ENCODE data around the gene MAMDC4. TPM values are rescaled to one million over a fixed set of nuclear protein-coding genes. Genes with fewer than 3 reads are reported as not detected.
A peak's percentile ranks its signal among the peaks of the same experiment; 100 is the strongest.

Gene MAMDC4
- total and polyA plus RNA-seq, 5 donors from 2014 or later = 0.30 to 2.7 TPM; not detected in 3

DNA sequence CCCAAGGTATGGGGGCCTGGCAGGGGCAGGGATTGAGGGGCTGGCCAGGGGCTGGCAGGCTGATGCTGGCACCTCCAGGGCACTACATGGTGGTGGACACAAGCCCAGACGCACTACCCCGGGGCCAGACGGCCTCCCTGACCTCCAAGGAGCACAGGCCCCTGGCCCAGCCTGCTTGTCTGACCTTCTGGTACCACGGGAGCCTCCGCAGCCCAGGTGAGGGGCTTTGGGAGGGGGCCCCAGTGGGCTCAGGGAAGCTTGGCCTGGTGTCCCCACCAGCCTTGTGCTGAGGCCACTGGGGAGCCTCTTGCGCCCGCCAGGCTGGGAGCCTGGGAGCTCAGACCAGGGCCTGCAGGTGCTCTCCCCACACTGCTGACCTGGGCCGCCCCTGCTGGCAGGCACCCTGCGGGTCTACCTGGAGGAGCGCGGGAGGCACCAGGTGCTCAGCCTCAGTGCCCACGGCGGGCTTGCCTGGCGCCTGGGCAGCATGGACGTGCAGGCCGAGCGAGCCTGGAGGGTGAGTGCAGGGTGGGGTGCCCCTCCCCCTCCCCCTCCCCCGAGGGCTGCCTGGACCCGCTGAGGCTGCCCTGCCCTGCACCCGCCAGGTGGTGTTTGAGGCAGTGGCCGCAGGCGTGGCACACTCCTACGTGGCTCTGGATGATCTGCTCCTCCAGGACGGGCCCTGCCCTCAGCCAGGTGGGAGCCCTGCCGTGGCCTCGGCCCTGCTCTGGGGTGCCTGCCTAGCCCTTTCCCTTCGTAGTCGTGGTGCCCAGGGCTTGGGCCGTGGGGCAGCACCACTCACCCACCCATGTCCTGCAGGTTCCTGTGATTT lies 5.7 kb downstream of the MAMDC4 start:
- DNase-seq (no peak), ATAC-seq (ENCODE audit: low read depth in 2 of 2) (no peak)
- Mint-ChIP-seq H3K4me3 (no peak overlapping the region), H3K9me3 (peaks cover 0 to 1% (median 0%) of the 10 kb centered on the region in 7 donors), H3K36me3 (peaks cover 3% of the 10 kb centered on the region), H3K4me1 (peaks cover 0 to 2% (median 0%) of the 10 kb centered on the region in 4 donors), H3K27me3 (no peaks in the 10 kb centered on the region), H3K27ac (no peak overlapping the region)
- no peak overlapping the region for H3K4me3 ChIP-seq (ENCODE audit: low read depth, low read length)
- H3K27me3 ChIP-seq (ENCODE audit: control insufficient read depth, insufficient read depth, low read length) = no peaks in the 10 kb centered on the region
- no peaks in the 10 kb centered on the region for H3K9me3 ChIP-seq (ENCODE audit: control insufficient read depth in 2 of 2, low read length in 2 of 2)
- peaks cover 16% of the 10 kb centered on the region for H3K36me3 ChIP-seq (ENCODE audit: control insufficient read depth, insufficient read depth, low read length)
- no peak overlapping the region for H3K27ac ChIP-seq (ENCODE audit: insufficient read depth, low read length, poor library complexity, severe bottlenecking)
- no peaks in the 10 kb centered on the region for H3K4me1 ChIP-seq (ENCODE audit: control insufficient read depth, insufficient read depth, low read length, poor library complexity, severe bottlenecking)

DNA sequence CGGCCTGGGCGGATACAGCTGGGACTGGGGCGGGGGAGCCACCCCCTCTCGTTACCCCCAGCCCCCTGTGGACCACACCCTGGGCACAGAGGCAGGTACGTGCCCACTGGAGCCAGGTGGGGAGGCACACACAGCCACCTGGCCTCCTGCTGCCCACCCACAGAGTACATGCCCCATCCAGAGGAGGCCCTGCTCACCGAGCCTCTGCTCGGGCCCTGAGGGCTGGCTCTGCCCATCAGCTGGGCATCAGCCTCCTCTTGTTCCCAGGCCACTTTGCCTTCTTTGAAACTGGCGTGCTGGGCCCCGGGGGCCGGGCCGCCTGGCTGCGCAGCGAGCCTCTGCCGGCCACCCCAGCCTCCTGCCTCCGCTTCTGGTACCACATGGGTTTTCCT lies 6.3 kb downstream of the MAMDC4 start:
- H3K4me1 ChIP-seq (ENCODE audit: control insufficient read depth, insufficient read depth, low read length, poor library complexity, severe bottlenecking) = no peaks in the 10 kb centered on the region
- no peak overlapping the region for H3K27ac Mint-ChIP-seq
- H3K27ac ChIP-seq (ENCODE audit: insufficient read depth, low read length, poor library complexity, severe bottlenecking) = no peak overlapping the region
- peaks cover 0 to 1% (median 0%) of the 10 kb centered on the region in 7 donors for H3K9me3 Mint-ChIP-seq
- H3K27me3 Mint-ChIP-seq = no peaks in the 10 kb centered on the region
- DNase-seq = no peak
- no peak overlapping the region for H3K4me3 ChIP-seq (ENCODE audit: low read depth, low read length)
- peaks cover 0 to 2% (median under 1%) of the 10 kb centered on the region in 4 donors for H3K4me1 Mint-ChIP-seq
- no peaks in the 10 kb centered on the region for H3K9me3 ChIP-seq (ENCODE audit: control insufficient read depth in 2 of 2, low read length in 2 of 2)
- peaks cover 22% of the 10 kb centered on the region for H3K36me3 ChIP-seq (ENCODE audit: control insufficient read depth, insufficient read depth, low read length)
- no peaks in the 10 kb centered on the region for H3K27me3 ChIP-seq (ENCODE audit: control insufficient read depth, insufficient read depth, low read length)
- ATAC-seq (ENCODE audit: low read depth in 2 of 2) = no peak
- H3K4me3 Mint-ChIP-seq = no peak overlapping the region
- peaks cover 3% of the 10 kb centered on the region for H3K36me3 Mint-ChIP-seq

DNA sequence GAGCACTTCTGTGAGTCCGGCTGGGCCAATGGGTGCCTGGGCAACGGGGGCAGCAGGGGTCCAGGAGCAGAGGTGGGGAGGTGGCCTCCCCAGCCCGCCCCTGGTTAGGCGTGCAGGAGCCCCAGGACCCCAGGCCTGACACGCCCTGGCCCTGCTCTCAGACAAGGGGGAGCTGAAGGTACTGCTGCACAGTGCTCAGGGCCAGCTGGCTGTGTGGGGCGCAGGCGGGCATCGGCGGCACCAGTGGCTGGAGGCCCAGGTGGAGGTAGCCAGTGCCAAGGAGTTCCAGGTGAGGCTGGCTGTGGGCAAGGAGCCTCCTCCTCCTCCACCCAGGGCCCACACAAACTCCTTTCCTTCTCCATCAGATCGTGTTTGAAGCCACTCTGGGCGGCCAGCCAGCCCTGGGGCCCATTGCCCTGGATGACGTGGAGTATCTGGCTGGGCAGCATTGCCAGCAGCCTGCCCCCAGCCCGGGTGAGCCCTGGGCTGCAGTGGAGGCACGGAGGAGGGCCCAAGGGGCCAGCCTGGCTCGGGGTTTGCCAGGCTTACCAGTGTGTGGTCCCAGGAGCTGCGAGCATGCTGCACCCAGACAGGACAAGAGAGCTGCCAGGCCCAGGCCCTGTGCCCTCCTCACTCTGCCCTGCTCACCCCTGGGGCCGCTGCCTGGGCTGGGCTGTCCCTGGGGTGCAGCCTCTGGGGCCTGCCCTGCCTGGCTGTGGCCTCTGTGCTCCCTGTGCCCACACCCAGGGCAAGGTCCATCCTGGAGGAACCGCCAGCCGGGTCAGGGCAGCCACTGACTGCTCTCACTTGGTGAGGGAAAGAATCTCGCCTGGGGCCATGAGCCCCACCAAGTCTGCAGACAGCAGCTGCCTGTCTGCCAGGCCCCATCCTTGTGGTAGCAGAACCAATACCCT lies 7.0 kb downstream of the MAMDC4 start:
- H3K4me3 ChIP-seq (ENCODE audit: low read depth, low read length) = no peak overlapping the region
- H3K9me3 ChIP-seq (ENCODE audit: control insufficient read depth in 2 of 2, low read length in 2 of 2) = no peaks in the 10 kb centered on the region
- H3K4me3 Mint-ChIP-seq = no peak overlapping the region
- no peaks in the 10 kb centered on the region for H3K27me3 Mint-ChIP-seq
- H3K27me3 ChIP-seq (ENCODE audit: control insufficient read depth, insufficient read depth, low read length) = no peaks in the 10 kb centered on the region
- H3K27ac ChIP-seq (ENCODE audit: insufficient read depth, low read length, poor library complexity, severe bottlenecking) = no peak overlapping the region
- peaks cover 0 to 7% (median 6%) of the 10 kb centered on the region in 4 donors for H3K4me1 Mint-ChIP-seq
- ATAC-seq (ENCODE audit: low read depth in 2 of 2) (no peak), DNase-seq (no peak)
- peaks cover 7% of the 10 kb centered on the region for H3K36me3 Mint-ChIP-seq
- H3K4me1 ChIP-seq (ENCODE audit: control insufficient read depth, insufficient read depth, low read length, poor library complexity, severe bottlenecking) = no peaks in the 10 kb centered on the region
- no peak overlapping the region for H3K27ac Mint-ChIP-seq
- H3K9me3 Mint-ChIP-seq = peaks cover 0 to 1% (median 0%) of the 10 kb centered on the region in 7 donors
- peaks cover 28% of the 10 kb centered on the region for H3K36me3 ChIP-seq (ENCODE audit: control insufficient read depth, insufficient read depth, low read length)

DNA sequence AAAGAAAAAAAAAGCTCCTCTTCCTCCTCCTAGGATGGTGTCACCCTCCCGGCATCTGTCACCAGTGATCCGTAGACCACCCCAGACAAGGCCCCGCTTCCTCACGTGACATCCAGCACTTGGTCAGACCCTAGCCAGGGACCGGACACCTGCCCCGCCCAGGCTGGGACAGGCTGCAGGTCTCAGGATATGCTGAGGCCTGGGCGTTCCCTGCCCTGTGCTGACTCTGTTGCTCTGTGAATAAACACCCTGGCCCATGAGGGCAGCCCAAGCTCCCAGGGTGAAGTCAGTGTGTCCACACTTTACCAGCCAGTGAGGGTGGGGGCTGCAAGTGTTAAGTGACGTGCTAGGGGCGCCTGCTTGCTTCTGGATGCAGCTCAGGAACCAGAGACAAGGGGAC lies 8.4 kb downstream of the MAMDC4 start:
- Histone ChIP-seq H3K27me3 (ENCODE audit: control insufficient read depth, insufficient read depth, low read length) (no peaks in the 10 kb centered on the region), H3K4me1 (ENCODE audit: control insufficient read depth, insufficient read depth, low read length, poor library complexity, severe bottlenecking) (peaks cover 9% of the 10 kb centered on the region), H3K27ac (ENCODE audit: insufficient read depth, low read length, poor library complexity, severe bottlenecking) (no peak overlapping the region), H3K9me3 (ENCODE audit: control insufficient read depth in 2 of 2, low read length in 2 of 2) (no peaks in the 10 kb centered on the region), H3K4me3 (ENCODE audit: low read depth, low read length) (no peak overlapping the region), H3K36me3 (ENCODE audit: control insufficient read depth, insufficient read depth, low read length) (peaks cover 28% of the 10 kb centered on the region)
- Mint-ChIP-seq H3K4me1 (peaks cover 0 to 19% (median 10%) of the 10 kb centered on the region in 4 donors), H3K36me3 (peaks cover 10% of the 10 kb centered on the region), H3K4me3 (peak overlapping the region in 1 of 4 donors; percentile 48), H3K9me3 (peaks cover 0 to 1% (median 0%) of the 10 kb centered on the region in 7 donors), H3K27me3 (no peaks in the 10 kb centered on the region), H3K27ac (no peak overlapping the region)
- DNase-seq (no peak), ATAC-seq (ENCODE audit: low read depth in 2 of 2) (no peak)

DNA sequence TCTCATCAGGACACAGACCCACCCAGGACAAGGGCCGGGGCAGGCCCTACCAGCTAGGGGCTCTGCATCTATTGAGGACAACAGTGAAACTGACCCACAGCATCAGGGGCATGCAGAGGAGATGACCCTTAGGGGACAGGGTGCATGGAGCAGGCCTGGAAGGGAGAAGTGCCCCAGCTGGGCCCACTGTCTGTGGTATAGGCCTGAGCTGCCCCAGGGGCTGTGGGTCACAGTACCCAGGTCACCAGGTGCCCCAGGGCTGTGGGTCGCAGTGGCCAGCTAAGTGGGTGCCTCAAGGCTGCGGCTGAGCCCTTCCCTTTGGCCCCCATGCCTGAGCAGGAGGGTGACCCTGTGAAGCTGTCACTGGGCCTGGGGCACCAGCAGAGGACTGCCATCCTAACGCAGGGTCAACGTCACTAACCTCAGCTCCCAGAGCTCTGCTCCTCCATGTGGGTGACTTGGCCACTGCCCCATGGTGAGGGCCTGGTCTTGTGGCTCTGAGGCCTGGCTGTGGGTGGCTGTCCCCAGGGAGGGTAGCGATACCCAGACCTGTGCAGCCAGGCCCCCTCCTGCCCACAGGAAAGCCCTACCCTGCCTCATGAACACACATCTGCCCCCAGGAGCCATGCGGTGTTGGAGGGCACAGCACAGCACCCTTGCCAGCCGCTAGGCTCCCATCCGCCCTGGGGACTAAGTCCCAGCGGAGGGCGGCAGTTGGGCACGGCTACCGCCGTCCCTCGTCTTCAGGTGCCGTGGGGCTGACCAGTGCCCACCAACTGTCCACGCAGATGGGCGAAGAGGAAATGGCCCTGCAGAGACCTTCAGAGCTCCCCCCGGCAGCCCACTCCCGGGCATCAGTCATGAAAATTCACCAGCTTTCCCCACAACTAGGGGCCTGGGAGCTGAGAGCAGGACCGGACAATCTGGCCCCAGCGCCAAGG lies 9.1 kb downstream of the MAMDC4 start:
- H3K9me3 ChIP-seq (ENCODE audit: control insufficient read depth in 2 of 2, low read length in 2 of 2) = no peaks in the 10 kb centered on the region
- Mint-ChIP-seq H3K4me1 (peaks cover 0 to 19% (median 10%) of the 10 kb centered on the region in 4 donors), H3K4me3 (no peak overlapping the region), H3K27me3 (no peaks in the 10 kb centered on the region), H3K9me3 (peaks cover 0 to 1% (median 0%) of the 10 kb centered on the region in 7 donors), H3K27ac (no peak overlapping the region), H3K36me3 (peaks cover 10% of the 10 kb centered on the region)
- no peaks in the 10 kb centered on the region for H3K27me3 ChIP-seq (ENCODE audit: control insufficient read depth, insufficient read depth, low read length)
- DNase-seq (no peak), ATAC-seq (ENCODE audit: low read depth in 2 of 2) (no peak)
- no peak overlapping the region for H3K27ac ChIP-seq (ENCODE audit: insufficient read depth, low read length, poor library complexity, severe bottlenecking)
- H3K4me3 ChIP-seq (ENCODE audit: low read depth, low read length) = no peak overlapping the region
- peaks cover 11% of the 10 kb centered on the region for H3K4me1 ChIP-seq (ENCODE audit: control insufficient read depth, insufficient read depth, low read length, poor library complexity, severe bottlenecking)
- H3K36me3 ChIP-seq (ENCODE audit: control insufficient read depth, insufficient read depth, low read length) = peaks cover 28% of the 10 kb centered on the region

DNA sequence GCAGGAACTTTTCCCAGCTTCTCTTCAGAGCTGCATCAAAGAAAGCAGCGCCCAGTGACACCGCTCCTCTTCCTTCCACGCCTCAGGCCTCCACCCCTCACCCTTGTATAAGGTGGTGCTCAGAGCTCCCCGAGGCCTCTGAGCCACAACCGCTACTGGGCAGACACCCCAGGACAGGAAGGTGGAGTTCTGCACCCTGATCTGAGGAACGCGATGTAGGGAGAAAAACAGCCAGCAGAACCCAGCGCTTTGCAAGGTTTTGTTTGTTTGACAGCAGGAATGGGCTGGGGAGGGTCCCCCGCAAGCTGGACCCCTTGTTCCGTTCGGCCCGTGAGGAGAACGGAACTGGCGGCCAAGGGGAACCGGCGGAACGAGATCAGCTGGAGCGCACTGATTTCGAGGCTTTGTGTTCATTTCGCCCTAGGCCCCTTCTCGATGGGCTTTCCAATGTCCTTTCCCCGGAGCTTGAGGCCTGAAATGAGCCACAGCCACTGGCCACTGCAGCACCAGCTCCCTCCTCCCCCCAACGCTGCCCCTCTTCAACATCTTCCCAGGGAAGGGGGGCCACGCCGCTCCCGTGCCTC lies 9.8 kb downstream of the MAMDC4 start:
- peaks cover 28% of the 10 kb centered on the region for H3K36me3 ChIP-seq (ENCODE audit: control insufficient read depth, insufficient read depth, low read length)
- peaks cover 10% of the 10 kb centered on the region for H3K36me3 Mint-ChIP-seq
- H3K9me3 Mint-ChIP-seq = peaks cover 0 to 1% (median 0%) of the 10 kb centered on the region in 7 donors
- no peaks in the 10 kb centered on the region for H3K27me3 ChIP-seq (ENCODE audit: control insufficient read depth, insufficient read depth, low read length)
- DNase-seq (no peak), ATAC-seq (ENCODE audit: low read depth in 2 of 2) (no peak)
- H3K4me3 ChIP-seq (ENCODE audit: low read depth, low read length) = no peak overlapping the region
- H3K4me1 ChIP-seq (ENCODE audit: control insufficient read depth, insufficient read depth, low read length, poor library complexity, severe bottlenecking) = peaks cover 11% of the 10 kb centered on the region
- no peaks in the 10 kb centered on the region for H3K9me3 ChIP-seq (ENCODE audit: control insufficient read depth in 2 of 2, low read length in 2 of 2)
- H3K4me1 Mint-ChIP-seq = peaks cover 0 to 19% (median 10%) of the 10 kb centered on the region in 4 donors
- no peak overlapping the region for H3K27ac Mint-ChIP-seq
- no peak overlapping the region for H3K27ac ChIP-seq (ENCODE audit: insufficient read depth, low read length, poor library complexity, severe bottlenecking)
- H3K4me3 Mint-ChIP-seq = no peak overlapping the region
- no peaks in the 10 kb centered on the region for H3K27me3 Mint-ChIP-seq

All from CD4-positive, CD25-positive, alpha-beta regulatory T cell (primary cell).